Astrocyte of the hippocampus (primary cell): ENCODE results near the gene GRAMD1B.
A peak's percentile ranks its signal among the peaks of the same experiment; 100 is the strongest.
"Not testable (repeated sequence)": the region's sequence is repeated elsewhere in the genome, so short reads cannot be mapped to it uniquely, and the experiment has no call there.

Source experiments
- DNase-seq: peaks from one replicate; pipeline ENCODE4 v3.0.0; 2011; ENCODE audit warnings: low read depth, low spot score

GRAMD1B gene

GRCh38 chr11:123509737-123510578 lies 79.9 kb downstream of the GRAMD1B start:
- DNase-seq, result peak; percentile 91

- no peak for DNase-seq
Observed at GRCh38 chr11:123510579-123510905, 80.5 kb downstream of the GRAMD1B start.

- DNase-seq, result peak; percentile 97
Observed at GRCh38 chr11:123511037-123511870, 81.2 kb downstream of the GRAMD1B start.

- not testable (repeated sequence) for DNase-seq
Observed at GRCh38 chr11:123513309-123513708, 83.2 kb downstream of the GRAMD1B start.

- DNase-seq, result no peak
Observed at GRCh38 chr11:123516238-123516637, 86.2 kb downstream of the GRAMD1B start.

- no peak for DNase-seq
Observed at GRCh38 chr11:123517559-123518364, 87.7 kb downstream of the GRAMD1B start.

- DNase-seq, result no peak
Observed at GRCh38 chr11:123518496-123519054, 88.5 kb downstream of the GRAMD1B start.

- peak; percentile 23 for DNase-seq
Observed at GRCh38 chr11:123519055-123519796, 89.2 kb downstream of the GRAMD1B start.

- DNase-seq, result no peak
Observed at GRCh38 chr11:123519797-123520193, 89.7 kb downstream of the GRAMD1B start.

- DNase-seq, result not testable (repeated sequence)
Observed at GRCh38 chr11:123520476-123520875, 90.4 kb downstream of the GRAMD1B start.

GRCh38 chr11:123521001-123521400 lies 90.9 kb downstream of the GRAMD1B start:
- no peak for DNase-seq

- DNase-seq, result no peak
Observed at GRCh38 chr11:123521930-123522329, 91.9 kb downstream of the GRAMD1B start.

- DNase-seq, result no peak
Observed at GRCh38 chr11:123523539-123523938, 93.5 kb downstream of the GRAMD1B start.

- peak; percentile 19 for DNase-seq
Observed at GRCh38 chr11:123525097-123525496, 95.0 kb downstream of the GRAMD1B start.

- DNase-seq, result peak; percentile 42
Observed at GRCh38 chr11:123525511-123525918, 95.4 kb downstream of the GRAMD1B start.

GRCh38 chr11:123526027-123526805 lies 96.1 kb downstream of the GRAMD1B start:
- DNase-seq, result no peak

GRCh38 chr11:123526918-123527317 lies 96.8 kb downstream of the GRAMD1B start:
- no peak for DNase-seq

GRCh38 chr11:123527526-123527925 lies 97.5 kb downstream of the GRAMD1B start:
- DNase-seq, result no peak

GRCh38 chr11:123527947-123528346 lies 97.9 kb downstream of the GRAMD1B start:
- no peak for DNase-seq

GRCh38 chr11:123531325-123531724 lies 101.3 kb downstream of the GRAMD1B start:
- DNase-seq, result no peak
